Neural cell (in vitro differentiated cells): ENCODE measurements around the gene AQP2. TPM values are rescaled to one million over a fixed set of nuclear protein-coding genes. Genes with fewer than 3 reads are reported as not detected.

Experiments
- H2AFZ ChIP-seq: fragments of 200-600, 300-800 bp; sonication (generic), shearing (Covaris generic); 2 replicates; pipeline ENCODE4 v1.6.0; 2014; ENCODE audit warnings: low read depth, mild to moderate bottlenecking, antibody characterized with exemption, low read length, moderate library complexity
- H3F3A ChIP-seq: fragments of 200-600 bp; shearing (Covaris generic); 2 replicates; pipeline ENCODE4 v1.6.1; 2016; ENCODE audit warnings: mild to moderate bottlenecking, moderate library complexity, mixed read lengths, antibody characterized with exemption, low read length; ENCODE audit not compliant: insufficient read depth, poor library complexity, severe bottlenecking
- H3K27ac ChIP-seq: fragments of 200-600, 300-800 bp; sonication (generic), shearing (Covaris generic); 2 replicates; pipeline ENCODE4 v1.5.1; 2014; ENCODE audit warnings: mild to moderate bottlenecking, low read length, moderate library complexity
- H3K27me3 ChIP-seq: fragments of 300-800, 200-600 bp; sonication (generic), shearing (Covaris generic); 2 replicates; pipeline ENCODE4 v1.6.0; 2014; ENCODE audit warnings: mild to moderate bottlenecking, low read depth, low read length, moderate library complexity; ENCODE audit not compliant: insufficient read depth
- H3K36me3 ChIP-seq: fragments of 300-800, 200-600 bp; sonication (generic), shearing (Covaris generic); 2 replicates; pipeline ENCODE4 v1.5.1; 2014; ENCODE audit warnings: mild to moderate bottlenecking, antibody characterized with exemption, low read length, moderate library complexity; ENCODE audit not compliant: insufficient read depth
- H3K4me2 ChIP-seq: fragments of 300-800, 200-600 bp; sonication (generic), shearing (Covaris generic); 2 replicates; pipeline ENCODE4 v1.6.0; 2014; ENCODE audit warnings: mild to moderate bottlenecking, low read length
- H3K4me3 ChIP-seq: fragments of 300-800, 200-600 bp; sonication (generic), shearing (Covaris generic); 2 replicates; pipeline ENCODE4 v1.5.1; 2014; ENCODE audit warnings: mild to moderate bottlenecking, low read length, moderate library complexity
- H3K79me2 ChIP-seq: fragments of 200-600 bp; shearing (Covaris generic); replicated peaks from 2 replicates; pipeline ENCODE4 v1.6.0; 2014; ENCODE audit warnings: mild to moderate bottlenecking, low read length, moderate library complexity; ENCODE audit not compliant: insufficient read depth
- H3K9ac ChIP-seq: fragments of 300-800, 200-600 bp; sonication (generic), shearing (Covaris generic); 2 replicates; pipeline ENCODE4 v1.6.1; 2016; ENCODE audit warnings: mild to moderate bottlenecking, low read length, mixed read lengths
- H3K9me2 ChIP-seq: fragments of 200-600 bp; shearing (Covaris generic); 2 replicates; pipeline ENCODE4 v1.6.1; 2016; ENCODE audit warnings: mild to moderate bottlenecking, low read length, mixed read lengths; ENCODE audit not compliant: insufficient read depth
- H3K9me3 ChIP-seq: fragments of 200-600, 300-800 bp; sonication (generic), shearing (Covaris generic); 2 replicates; pipeline ENCODE4 v1.6.1; 2016; ENCODE audit warnings: mild to moderate bottlenecking, mixed run types, low read length, moderate library complexity, mixed read lengths
- H4K20me1 ChIP-seq: fragments of 200-600 bp; shearing (Covaris generic); 2 replicates; pipeline ENCODE4 v1.6.1; 2016; ENCODE audit warnings: mild to moderate bottlenecking, mixed run types; ENCODE audit not compliant: insufficient read depth
- CTCF ChIP-seq: fragments of 450-650 bp; IDR thresholded peaks from 2 replicates; pipeline ENCODE4 v1.5.1; 2014; ENCODE audit warnings: antibody characterized with exemption, mild to moderate bottlenecking, moderate library complexity; ENCODE audit not compliant: poor library complexity, severe bottlenecking
- EP300 ChIP-seq: fragments of 450-650 bp; conservative IDR thresholded peaks from 2 replicates; pipeline ENCODE4 v1.6.1; 2014; ENCODE audit warnings: antibody characterized with exemption, mild to moderate bottlenecking, moderate library complexity; ENCODE audit not compliant: poor library complexity, severe bottlenecking
- EZH2 ChIP-seq: fragments of 200-600, 300-800 bp; shearing (Covaris generic), sonication (generic); IDR thresholded peaks from 2 replicates; pipeline ENCODE4 v1.6.1; 2014; ENCODE audit warnings: antibody characterized with exemption, low read length, borderline replicate concordance, mild to moderate bottlenecking; ENCODE audit not compliant: insufficient read depth, poor library complexity, severe bottlenecking
- MXI1 ChIP-seq: fragments of 450-650 bp; conservative IDR thresholded peaks from 2 replicates; pipeline ENCODE4 v1.6.1; 2014; ENCODE audit warnings: antibody characterized with exemption, mild to moderate bottlenecking; ENCODE audit not compliant: poor library complexity, severe bottlenecking
- POLR2AphosphoS5 ChIP-seq: IDR thresholded peaks from 2 replicates; pipeline ENCODE4 v1.6.1; 2012
- RAD21 ChIP-seq: fragments of 450-650 bp; conservative IDR thresholded peaks from 2 replicates; pipeline ENCODE4 v1.6.1; 2014; ENCODE audit warnings: antibody characterized with exemption, mild to moderate bottlenecking, moderate library complexity
- REST ChIP-seq: IDR thresholded peaks from 2 replicates; pipeline ENCODE4 v1.6.1; 2012; ENCODE audit warnings: borderline replicate concordance
- SMC3 ChIP-seq: fragments of 450-650 bp; conservative IDR thresholded peaks from 2 replicates; pipeline ENCODE4 v1.6.1; 2014; ENCODE audit warnings: antibody characterized with exemption, mild to moderate bottlenecking, moderate library complexity; ENCODE audit not compliant: poor library complexity
- TAF1 ChIP-seq: IDR thresholded peaks from 2 replicates; pipeline ENCODE4 v1.6.1; 2012; ENCODE audit warnings: low read depth
- polyA plus RNA-seq: library from polyadenylated mRNA; depleted of rRNA; stranded (reverse); fragments of >200 nt; gene quantifications from 2 replicates; pipeline ENCODE4 v1.2.3, GENCODE V29; 2014

Gene AQP2
- polyA plus RNA-seq, 1 donor from 2014 or later = not detected

- Histone ChIP-seq H4K20me1 (no peaks in the 10 kb centered on the region), H3K79me2 (no peaks in the 10 kb centered on the region), H3K36me3 (no peaks in the 10 kb centered on the region), H3K9me2 (no peaks in the 10 kb centered on the region), H3K27me3 (peaks cover 22% of the 10 kb centered on the region), H2AFZ (no peak overlapping the region), H3F3A (no peaks in the 10 kb centered on the region), H3K27ac (no peak overlapping the region), H3K4me2 (no peak overlapping the region), H3K4me3 (no peak overlapping the region), H3K9ac (no peak overlapping the region), H3K9me3 (no peaks in the 10 kb centered on the region)
- TF ChIP-seq REST (no peak), POLR2AphosphoS5 (no peak), RAD21 (no peak), EZH2 (no peak), EP300 (no peak), MXI1 (no peak), SMC3 (no peak), TAF1 (no peak), CTCF (no peak)
These were observed 6.4 kb downstream of the AQP2 start for GRCh38 chr12:49956663-49957569.

- Histone ChIP-seq H3K27ac (no peak overlapping the region), H3K79me2 (no peaks in the 10 kb centered on the region), H3K9me3 (no peaks in the 10 kb centered on the region), H3K4me2 (no peak overlapping the region), H3K9me2 (no peaks in the 10 kb centered on the region), H4K20me1 (no peaks in the 10 kb centered on the region), H2AFZ (no peak overlapping the region), H3F3A (no peaks in the 10 kb centered on the region), H3K27me3 (peaks cover 29% of the 10 kb centered on the region), H3K9ac (no peak overlapping the region), H3K36me3 (no peaks in the 10 kb centered on the region), H3K4me3 (no peak overlapping the region)
- TF ChIP-seq POLR2AphosphoS5 = no peak
- no peak for TF ChIP-seq RAD21
- TF ChIP-seq TAF1 = no peak
- no peak for TF ChIP-seq SMC3
- TF ChIP-seq REST = no peak
- no peak for TF ChIP-seq MXI1
These were observed 7.0 kb downstream of the AQP2 start for GRCh38 chr12:49957570-49957967.
